T-cell (primary cell): ENCODE data around the gene VPS35L. TPM values are rescaled to one million over a fixed set of nuclear protein-coding genes. Genes with fewer than 3 reads are reported as not detected.
"Not testable (repeated sequence)": the region's sequence is repeated elsewhere in the genome, so short reads cannot be mapped to it uniquely, and the experiment has no call there.

ENCODE experiments used
- ATAC-seq, 4 experiments: fragments of 200-7000 bp in 3 of 4; fragments of 150-1000 bp in 1 of 4; cut with Tn5 transposase; replicated peaks in 1 of 4; 1 replicate in 3 of 4; 2 replicates in 1 of 4; pipeline ENCODE4 v1.10.0; 2021; ENCODE audit warnings: moderate library complexity in 3 of 4, mild to moderate bottlenecking in 2 of 4, moderate number of reproducible peaks in 1 of 4
- CTCF ChIA-PET, 2 donors: fragments of 300-600 bp; sonication (Branson Sonifier 250); formaldehyde crosslinking; loops; one replicate each; lab custom pipeline; 2022; ENCODE audit warnings: antibody characterized with exemption in 2 of 2; lab: Charles Lee
- POLR2A ChIA-PET, 2 donors: fragments of 300-600 bp; sonication (Branson Sonifier 250); formaldehyde crosslinking; loops; one replicate each; lab custom pipeline; 2022; ENCODE audit warnings: antibody characterized with exemption in 2 of 2; lab: Charles Lee
- DNase-seq, 35 experiments: peaks; one replicate each; pipeline versions ENCODE4 v3.0.0 to v3.0.0-alpha.2; 2013 to 2023
- H3K27ac ChIP-seq: one replicate; pipeline ENCODE4 v1.5.1; 2013; ENCODE audit warnings: low read length
- H3K27me3 ChIP-seq, 2 experiments: replicated peaks in 1 of 2; 1 replicate in 1 of 2; 2 replicates in 1 of 2; pipeline versions ENCODE4 v1.6.1 to v1.7.0; 2013; ENCODE audit warnings: low read length in 1 of 2, mixed read lengths in 1 of 2; ENCODE audit not compliant: control insufficient read depth in 2 of 2, insufficient read depth in 2 of 2; ENCODE audit errors: extremely low read depth in 1 of 2
- H3K36me3 ChIP-seq, 2 donors: 1 replicate in 1 of 2; 2 replicates in 1 of 2; pipeline versions ENCODE4 v1.6.1 to v1.7.0; 2013; ENCODE audit warnings: low read length in 1 of 2; ENCODE audit not compliant: control insufficient read depth in 2 of 2, insufficient read depth in 1 of 2; ENCODE audit errors: extremely low read depth in 1 of 2
- H3K4me1 ChIP-seq, 2 experiments: 1 replicate in 1 of 2; 2 replicates in 1 of 2; pipeline versions ENCODE4 v1.6.1 to v1.7.0; 2013; ENCODE audit warnings: low read length in 2 of 2, mixed read lengths in 1 of 2; ENCODE audit not compliant: insufficient read depth in 2 of 2, control insufficient read depth in 1 of 2; ENCODE audit errors: extremely low read depth in 1 of 2
- H3K4me3 ChIP-seq, 2 donors: 1 replicate in 1 of 2; 2 replicates in 1 of 2; pipeline versions ENCODE4 v1.5.1 to v1.7.0; 2013; ENCODE audit warnings: mild to moderate bottlenecking in 2 of 2, low read length in 1 of 2, moderate library complexity in 1 of 2; ENCODE audit not compliant: control insufficient read depth in 1 of 2; ENCODE audit errors: extremely low read depth in 1 of 2
- H3K9me3 ChIP-seq: 2 replicates; pipeline ENCODE4 v1.7.0; 2013
- H3K27ac Mint-ChIP-seq, 2 donors: one replicate each; pipeline ENCODE4 v1.8.0; 2020 to 2021; ENCODE audit warnings: mild to moderate bottlenecking in 2 of 2, mixed read lengths in 2 of 2
- H3K27me3 Mint-ChIP-seq, 2 donors: one replicate each; pipeline ENCODE4 v1.8.0; 2021 to 2022; ENCODE audit warnings: mixed read lengths in 2 of 2
- H3K36me3 Mint-ChIP-seq: one replicate; pipeline ENCODE4 v1.8.0; 2021; ENCODE audit warnings: mixed read lengths
- H3K4me1 Mint-ChIP-seq, 3 donors: one replicate each; pipeline ENCODE4 v1.8.0; 2020 to 2022; ENCODE audit warnings: mixed read lengths in 3 of 3, mild to moderate bottlenecking in 1 of 3
- H3K4me3 Mint-ChIP-seq, 3 donors: one replicate each; pipeline ENCODE4 v1.8.0; 2020 to 2022; ENCODE audit warnings: mild to moderate bottlenecking in 3 of 3, mixed read lengths in 3 of 3, moderate library complexity in 3 of 3
- H3K9me3 Mint-ChIP-seq, 3 donors: one replicate each; pipeline ENCODE4 v1.8.0; 2020 to 2022; ENCODE audit warnings: mixed read lengths in 3 of 3
- WGBS: methylation state at CpG from one replicate; pipeline ENCODE4 v1.1.5; 2013; ENCODE audit warnings: missing lambda C conversion rate; ENCODE audit not compliant: insufficient coverage; 5-methylcytosine and 5-hydroxymethylcytosine counted together
- total RNA-seq, 35 experiments: library from RNA in 6 of 35; stranded (reverse) in 6 of 35; fragments of 120-200 nt in 1 of 35; gene quantifications; one replicate each; pipeline versions ENCODE4 v1.2.1 to v1.2.4 and lab custom pipeline; 2013 to 2026

Gene VPS35L
- total RNA-seq, 5 donors from 2014 or later (not counting 1 experiment from before 2014, with no cell fraction given): 40.2 to 46.9 (median 42.9) TPM

- Mint-ChIP-seq H3K36me3 (peaks cover 63% of the 10 kb centered on the region), H3K4me1 (no peaks in the 10 kb centered on the region), H3K27me3 (no peaks in the 10 kb centered on the region), H3K9me3 (no peaks in the 10 kb centered on the region), H3K27ac (no peak overlapping the region), H3K4me3 (no peak overlapping the region)
- peaks cover 10 to 28% of the 10 kb centered on the region in 2 donors for H3K36me3 ChIP-seq
- no peaks in the 10 kb centered on the region for H3K4me1 ChIP-seq
- ChIA-PET POLR2A (no interaction called here), CTCF (no interaction called here)
- H3K27ac ChIP-seq: no peak overlapping the region
- ATAC-seq (no peak), DNase-seq (no peak)
- 100% methylated on average over 2 of the region's 4 CpGs for WGBS
- no peaks in the 10 kb centered on the region for H3K9me3 ChIP-seq
- no peaks in the 10 kb centered on the region for H3K27me3 ChIP-seq
- no peak overlapping the region for H3K4me3 ChIP-seq
Observed at GRCh38 chr16:19672378-19672777, 116.9 kb downstream of the VPS35L start.

- no peaks in the 10 kb centered on the region for H3K27me3 Mint-ChIP-seq
- no peak overlapping the region for H3K27ac ChIP-seq
- H3K27ac Mint-ChIP-seq: no peak overlapping the region
- no peaks in the 10 kb centered on the region for H3K27me3 ChIP-seq
- no peaks in the 10 kb centered on the region for H3K4me1 ChIP-seq
- no peak for DNase-seq
- H3K4me3 Mint-ChIP-seq: no peak overlapping the region
- no peak overlapping the region for H3K4me3 ChIP-seq
- H3K36me3 ChIP-seq: peaks cover 6 to 23% of the 10 kb centered on the region in 2 donors
- ATAC-seq: no peak
- 82% methylated on average over 2 of the region's 5 CpGs for WGBS
- H3K9me3 Mint-ChIP-seq: no peaks in the 10 kb centered on the region
- no peaks in the 10 kb centered on the region for H3K4me1 Mint-ChIP-seq
- ChIA-PET POLR2A (no interaction called here), CTCF (no interaction called here)
- H3K9me3 ChIP-seq: no peaks in the 10 kb centered on the region
- peaks cover 54% of the 10 kb centered on the region for H3K36me3 Mint-ChIP-seq
Observed at GRCh38 chr16:19674485-19674884, 119.0 kb downstream of the VPS35L start.

- no peaks in the 10 kb centered on the region for H3K9me3 ChIP-seq
- no peak for ATAC-seq
- no peaks in the 10 kb centered on the region for H3K4me1 ChIP-seq
- Mint-ChIP-seq H3K9me3 (no peaks in the 10 kb centered on the region), H3K36me3 (peaks cover 63% of the 10 kb centered on the region), H3K4me1 (peaks cover 0 to 6% (median 0%) of the 10 kb centered on the region in 3 donors), H3K27me3 (no peaks in the 10 kb centered on the region), H3K27ac (no peak overlapping the region), H3K4me3 (no peak overlapping the region)
- no peak overlapping the region for H3K27ac ChIP-seq
- ChIA-PET POLR2A (no interaction called here), CTCF (no interaction called here)
- 97% methylated on average over 6 of the region's 7 CpGs for WGBS
- H3K4me3 ChIP-seq: no peak overlapping the region
- DNase-seq: no peak
- no peaks in the 10 kb centered on the region for H3K27me3 ChIP-seq
- H3K36me3 ChIP-seq: peaks cover 9 to 17% of the 10 kb centered on the region in 2 donors
Observed at GRCh38 chr16:19677402-19677801, 121.9 kb downstream of the VPS35L start.

- Histone ChIP-seq H3K4me3 (no peak overlapping the region), H3K4me1 (no peaks in the 10 kb centered on the region), H3K27ac (no peak overlapping the region), H3K9me3 (no peaks in the 10 kb centered on the region), H3K36me3 (peaks cover 14 to 25% of the 10 kb centered on the region in 2 donors), H3K27me3 (no peaks in the 10 kb centered on the region)
- Mint-ChIP-seq H3K36me3 (peaks cover 67% of the 10 kb centered on the region), H3K4me3 (no peak overlapping the region), H3K27ac (no peak overlapping the region), H3K4me1 (peaks cover 0 to 6% (median 0%) of the 10 kb centered on the region in 3 donors), H3K9me3 (peaks cover 0 to 8% (median 4%) of the 10 kb centered on the region in 3 donors), H3K27me3 (no peaks in the 10 kb centered on the region)
- CTCF ChIA-PET: interaction anchor here in 1 of 2 donors (0.6 to 0.7 kb wide), 2 partner anchors 36 to 298 kb away, joined by 3 read pairs; no protein-coding TSS in a partner anchor
- no peak for DNase-seq
- no peak for ATAC-seq
- 100% methylated on average over 1 of the region's 7 CpGs for WGBS
- POLR2A ChIA-PET: no interaction called here
Observed at GRCh38 chr16:19678804-19679203, 123.3 kb downstream of the VPS35L start.

GRCh38 chr16:19679281-19679680, 123.8 kb downstream of the VPS35L start:
- CTCF ChIA-PET: interaction anchor here in 1 of 2 donors (0.7 kb wide), 1 partner anchor 298 kb away, joined by 3 read pairs; no protein-coding TSS in a partner anchor
- H3K4me3 ChIP-seq, ATAC-seq, H3K27me3 ChIP-seq, POLR2A ChIA-PET, H3K27ac Mint-ChIP-seq, H3K4me3 Mint-ChIP-seq, H3K9me3 ChIP-seq, H3K4me1 Mint-ChIP-seq, DNase-seq, H3K9me3 Mint-ChIP-seq, H3K27me3 Mint-ChIP-seq, H3K27ac ChIP-seq, H3K4me1 ChIP-seq: not testable (repeated sequence)
- 93% methylated on average over 3 of the region's 6 CpGs for WGBS
- peaks cover 14 to 28% of the 10 kb centered on the region in 2 donors for H3K36me3 ChIP-seq
- H3K36me3 Mint-ChIP-seq: peaks cover 70% of the 10 kb centered on the region

GRCh38 chr16:19680881-19681340, 125.4 kb downstream of the VPS35L start:
- ChIA-PET POLR2A (no interaction called here), CTCF (interaction anchor here (0.6 kb wide), 2 partner anchors 18 to 112 kb away, joined by 4 to 5 read pairs; no protein-coding TSS in a partner anchor)
- peaks cover 0 to 6% (median 0%) of the 10 kb centered on the region in 3 donors for H3K4me1 Mint-ChIP-seq
- peaks cover 0 to 17% (median 8%) of the 10 kb centered on the region in 3 donors for H3K9me3 Mint-ChIP-seq
- no peak overlapping the region for H3K4me3 ChIP-seq
- no peak for DNase-seq
- H3K27me3 Mint-ChIP-seq: no peaks in the 10 kb centered on the region
- H3K36me3 Mint-ChIP-seq: peaks cover 73% of the 10 kb centered on the region
- no peak overlapping the region for H3K27ac Mint-ChIP-seq
- 100% methylated on average over 1 of the region's 6 CpGs for WGBS
- no peak overlapping the region for H3K4me3 Mint-ChIP-seq
- no peaks in the 10 kb centered on the region for H3K27me3 ChIP-seq
- no peak overlapping the region for H3K27ac ChIP-seq
- peaks cover 2% of the 10 kb centered on the region for H3K9me3 ChIP-seq
- H3K36me3 ChIP-seq: peaks cover 18 to 36% of the 10 kb centered on the region in 2 donors
- no peaks in the 10 kb centered on the region for H3K4me1 ChIP-seq
- no peak for ATAC-seq
